GM19395 (cell line): Measurements from ENCODE around the gene OTX2.

Source experiments
- ATAC-seq: cut with Tn5 transposase; IDR thresholded peaks from one replicate; pipeline ENCODE4 v1.9.1; 2021; ENCODE audit warnings: mild to moderate bottlenecking, moderate library complexity; ENCODE audit not compliant: unreplicated experiment

The OTX2 gene

GRCh38 chr14:56797003-56797568 lies 13.2 kb downstream of the OTX2 start:
- ATAC-seq: no peak

- ATAC-seq: no peak
Measured at GRCh38 chr14:56796259-56796658, 14.0 kb downstream of the OTX2 start.

GRCh38 chr14:56795284-56795622 lies 15.0 kb downstream of the OTX2 start:
- ATAC-seq: no peak

GRCh38 chr14:56794557-56795283 lies 15.6 kb downstream of the OTX2 start:
- ATAC-seq: no peak

GRCh38 chr14:56794088-56794556 lies 16.2 kb downstream of the OTX2 start:
- no peak for ATAC-seq

- ATAC-seq: no peak
Measured at GRCh38 chr14:56789955-56790354, 20.3 kb downstream of the OTX2 start.

GRCh38 chr14:56787530-56787929 lies 22.7 kb downstream of the OTX2 start:
- no peak for ATAC-seq

GRCh38 chr14:56782711-56783110 lies 27.6 kb downstream of the OTX2 start:
- no peak for ATAC-seq

- no peak for ATAC-seq
Measured at GRCh38 chr14:56774503-56774902, 35.8 kb downstream of the OTX2 start.

- no peak for ATAC-seq
Measured at GRCh38 chr14:56770512-56770911, 39.8 kb downstream of the OTX2 start.

GRCh38 chr14:56760164-56760914 lies 49.9 kb downstream of the OTX2 start:
- no peak for ATAC-seq

GRCh38 chr14:56759633-56760032 lies 50.6 kb downstream of the OTX2 start:
- ATAC-seq: no peak

GRCh38 chr14:56759094-56759493 lies 51.2 kb downstream of the OTX2 start:
- no peak for ATAC-seq

- ATAC-seq: no peak
Measured at GRCh38 chr14:56754921-56755320, 55.4 kb downstream of the OTX2 start.

- ATAC-seq: no peak
Measured at GRCh38 chr14:56753396-56753795, 56.9 kb downstream of the OTX2 start.

- no peak for ATAC-seq
Measured at GRCh38 chr14:56752428-56752827, 57.9 kb downstream of the OTX2 start.

GRCh38 chr14:56751471-56751870 lies 58.8 kb downstream of the OTX2 start:
- no peak for ATAC-seq
